ENCODE results near the gene OR2L3. TPM values are rescaled to one million over a fixed set of nuclear protein-coding genes. Genes with fewer than 3 reads are reported as not detected.

OR2L3 gene
- total RNA-seq, 4 donors from 2014 or later, result not detected

DNA sequence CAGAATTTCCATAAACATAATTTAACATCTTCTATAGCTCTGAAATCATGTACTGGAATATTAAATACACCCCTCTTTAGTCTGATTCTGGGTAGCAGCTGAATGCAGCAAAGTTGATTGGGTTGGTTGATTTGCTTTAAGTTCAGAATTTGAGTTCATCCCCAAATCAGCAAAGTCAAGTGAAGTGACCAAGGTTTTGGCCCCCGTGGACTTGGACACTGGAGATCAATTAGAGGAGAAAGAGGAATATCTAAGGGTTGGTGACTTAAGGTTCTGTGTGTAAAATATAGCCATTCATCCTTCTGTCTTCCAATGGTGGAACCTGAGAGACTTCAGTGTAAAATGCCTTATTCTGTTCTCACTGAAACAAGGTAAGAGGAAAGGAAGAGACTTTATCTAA is 48.2 kb downstream of the OR2L3 start, which contains the start of gene OR2L13:
Gene OR2L13, plus strand, starts transcription at position 301 of the 400 bp plus-strand sequence. CDS start 4,192 bp downstream, outside the sequence.
- in situ Hi-C loops (cut with MboI; ENCODE audit: low sequenced_read_pairs in 4 of 4), result no loop called here
- no peak for DNase-seq
- TF ChIP-seq POLR2A (IDR thresholded peaks at IDR 0.05), result no peak
- TF ChIP-seq, protein P1, sequence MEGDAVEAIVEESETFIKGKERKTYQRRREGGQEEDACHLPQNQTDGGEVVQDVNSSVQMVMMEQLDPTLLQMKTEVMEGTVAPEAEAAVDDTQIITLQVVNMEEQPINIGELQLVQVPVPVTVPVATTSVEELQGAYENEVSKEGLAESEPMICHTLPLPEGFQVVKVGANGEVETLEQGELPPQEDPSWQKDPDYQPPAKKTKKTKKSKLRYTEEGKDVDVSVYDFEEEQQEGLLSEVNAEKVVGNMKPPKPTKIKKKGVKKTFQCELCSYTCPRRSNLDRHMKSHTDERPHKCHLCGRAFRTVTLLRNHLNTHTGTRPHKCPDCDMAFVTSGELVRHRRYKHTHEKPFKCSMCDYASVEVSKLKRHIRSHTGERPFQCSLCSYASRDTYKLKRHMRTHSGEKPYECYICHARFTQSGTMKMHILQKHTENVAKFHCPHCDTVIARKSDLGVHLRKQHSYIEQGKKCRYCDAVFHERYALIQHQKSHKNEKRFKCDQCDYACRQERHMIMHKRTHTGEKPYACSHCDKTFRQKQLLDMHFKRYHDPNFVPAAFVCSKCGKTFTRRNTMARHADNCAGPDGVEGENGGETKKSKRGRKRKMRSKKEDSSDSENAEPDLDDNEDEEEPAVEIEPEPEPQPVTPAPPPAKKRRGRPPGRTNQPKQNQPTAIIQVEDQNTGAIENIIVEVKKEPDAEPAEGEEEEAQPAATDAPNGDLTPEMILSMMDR (IDR thresholded peaks at IDR 0.05 in 4 of 5, conservative IDR thresholded peaks at IDR 0.05 in 1 of 5), result no peak

DNA sequence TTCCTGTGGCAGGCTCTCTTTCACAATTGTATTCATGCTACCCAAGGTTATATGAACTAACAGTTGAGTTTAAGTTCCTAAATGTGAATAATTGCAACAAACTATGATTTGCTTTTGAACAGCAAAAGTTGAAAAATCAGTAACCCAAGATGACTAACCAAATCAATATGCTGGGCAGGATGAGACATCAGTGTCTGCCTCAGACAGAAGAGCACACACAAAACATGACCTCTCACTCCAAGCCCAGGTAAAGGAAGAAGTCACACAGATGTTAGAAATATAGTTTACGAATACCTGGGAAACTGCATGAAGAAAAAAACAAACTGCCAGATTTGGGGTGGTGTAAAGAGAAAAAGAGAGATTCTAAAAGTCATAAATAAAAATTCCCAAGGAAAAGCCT is 51.9 kb downstream of the OR2L3 start:
- no peaks in the 10 kb centered on the region for H3K27me3 ChIP-seq
- H3K36me3 ChIP-seq, result no peaks in the 10 kb centered on the region
- H3K4me3 ChIP-seq, result no peak overlapping the region
- no peak for ATAC-seq
- H3K4me1 ChIP-seq, result no peaks in the 10 kb centered on the region
- no peaks in the 10 kb centered on the region for H3K9me3 ChIP-seq
- no peak for DNase-seq
- in situ Hi-C loops (cut with MboI; ENCODE audit: low sequenced_read_pairs in 4 of 4) (no loop called here), intact Hi-C loops (cut with DNase I; ENCODE audit: low total_unique reads) (no loop called here)
- TF ChIP-seq, protein P1 (IDR thresholded peaks at IDR 0.05 in 4 of 5, conservative IDR thresholded peaks at IDR 0.05 in 1 of 5), result no peak
- TF ChIP-seq POLR2A (IDR thresholded peaks at IDR 0.05), result no peak
- no peak overlapping the region for H3K27ac ChIP-seq

More for the DNA sequence above, 48.2 kb downstream of the OR2L3 start, which contains the start of gene OR2L13:
- no peak within 1 kb of the TSS for H3K27ac ChIP-seq
- H3K4me3 ChIP-seq, result no peak within 1 kb of the TSS
- no peaks in the 10 kb centered on the region for H3K27me3 ChIP-seq
- no peak for ATAC-seq
- H3K4me1 ChIP-seq, result no peaks in the 10 kb centered on the region
- intact Hi-C loops (cut with DNase I; ENCODE audit: low total_unique reads), result no loop called here
- H3K9me3 ChIP-seq, result no peaks in the 10 kb centered on the region
- H3K36me3 ChIP-seq, result no peaks in the 10 kb centered on the region

- no peaks in the 10 kb centered on the region for H3K4me1 ChIP-seq
Measured at GRCh38 chr1:248102847-248103246, 56.2 kb downstream of the OR2L3 start.

GRCh38 chr1:248111157-248111556 is 64.5 kb downstream of the OR2L3 start:
- Histone ChIP-seq H3K27me3 (no peaks in the 10 kb centered on the region), H3K9me3 (no peaks in the 10 kb centered on the region), H3K4me1 (no peaks in the 10 kb centered on the region), H3K27ac (no peak overlapping the region), H3K4me3 (no peak overlapping the region), H3K36me3 (no peaks in the 10 kb centered on the region)
- intact Hi-C loops (cut with DNase I; ENCODE audit: low total_unique reads), result no loop called here
- in situ Hi-C loops (cut with MboI; ENCODE audit: low sequenced_read_pairs in 4 of 4), result no loop called here
- TF ChIP-seq, protein P1 (IDR thresholded peaks at IDR 0.05 in 4 of 5, conservative IDR thresholded peaks at IDR 0.05 in 1 of 5), result no peak
- no peak for TF ChIP-seq POLR2A (IDR thresholded peaks at IDR 0.05)
- ATAC-seq (no peak), DNase-seq (no peak)

More at GRCh38 chr1:248102847-248103246, 56.2 kb downstream of the OR2L3 start:
- no peak for ATAC-seq
- no peaks in the 10 kb centered on the region for H3K9me3 ChIP-seq
- no peaks in the 10 kb centered on the region for H3K36me3 ChIP-seq
- no peak overlapping the region for H3K4me3 ChIP-seq
- DNase-seq, result no peak
- TF ChIP-seq, protein P1 (IDR thresholded peaks at IDR 0.05 in 4 of 5, conservative IDR thresholded peaks at IDR 0.05 in 1 of 5), result no peak
- no peak for TF ChIP-seq POLR2A (IDR thresholded peaks at IDR 0.05)
- H3K27ac ChIP-seq, result no peak overlapping the region
- in situ Hi-C loops (cut with MboI; ENCODE audit: low sequenced_read_pairs in 4 of 4) (no loop called here), intact Hi-C loops (cut with DNase I; ENCODE audit: low total_unique reads) (no loop called here)
- no peaks in the 10 kb centered on the region for H3K27me3 ChIP-seq

Other genes starting within 250 kb of the OR2L3 start
- gene OR14A16, start 222.7 kb upstream of the OR2L3 start, total RNA-seq, result not detected
- not detected for gene OR11L1, start 204.9 kb upstream of the OR2L3 start, total RNA-seq
- 1 to 10 TPM in 1 of 4 donors, under 1 TPM in 3; 0.26 to 1.5 (median 0.49) TPM for gene TRIM58, start 189.6 kb upstream of the OR2L3 start, total RNA-seq
- gene OR2W3, start 151.2 kb upstream of the OR2L3 start, total RNA-seq, result under 1 TPM in 1 of 4 donors, not detected in 3; 0.80 TPM
- not detected for gene OR2T8, start 126.6 kb upstream of the OR2L3 start, total RNA-seq
- not detected for gene OR2AJ1, start 121.9 kb upstream of the OR2L3 start, total RNA-seq
- gene OR2L8, start 98.0 kb upstream of the OR2L3 start, total RNA-seq, result not detected
- not detected for gene OR2AK2, start 81.6 kb upstream of the OR2L3 start, total RNA-seq
- gene OR2L5, start 33.2 kb upstream of the OR2L3 start, total RNA-seq, result not detected
- gene OR2L2, start 16.8 kb upstream of the OR2L3 start, total RNA-seq, result not detected
- not detected for gene OR2L13, start 48.3 kb downstream of the OR2L3 start, total RNA-seq
- gene OR2M5, start 98.3 kb downstream of the OR2L3 start, total RNA-seq, result not detected
- not detected for gene OR2M2, start 128.0 kb downstream of the OR2L3 start, total RNA-seq
- gene OR2M3, start 150.4 kb downstream of the OR2L3 start, total RNA-seq, result not detected
- gene OR2M4, start 184.6 kb downstream of the OR2L3 start, total RNA-seq, result not detected
- gene OR2T33, start 231.1 kb downstream of the OR2L3 start, total RNA-seq, result not detected